ENCODE results near the gene PTPRK. TPM values are rescaled to one million over a fixed set of nuclear protein-coding genes. Genes with fewer than 3 reads are reported as not detected.

Gene PTPRK
- total and polyA plus RNA-seq, 2 donors (not counting 1 experiment from before 2014, with no cell fraction given): 16.2 to 18.7 TPM

GRCh38 chr6:128414943-128415342, 105.5 kb downstream of the PTPRK start:
- Mint-ChIP-seq H3K4me1 (no peaks in the 10 kb centered on the region), H3K27ac (no peak overlapping the region), H3K4me3 (no peak overlapping the region), H3K9me3 (ENCODE audit: insufficient read depth) (no peaks in the 10 kb centered on the region), H3K27me3 (no peaks in the 10 kb centered on the region)
- POLR2A ChIA-PET: no interaction called here
- Histone ChIP-seq H3K9me3 (ENCODE audit: control extremely low read depth in 1 of 3, control insufficient read depth in 2 of 3, insufficient read depth in 1 of 3, low read length in 2 of 3) (peaks cover 0 to 4% (median 0%) of the 10 kb centered on the region in 3 donors), H3K4me2 (replicated peaks; ENCODE audit: low read depth, low read length, poor library complexity, severe bottlenecking) (no peak overlapping the region), H2AFZ (ENCODE audit: insufficient read depth, low read depth, low read length, poor library complexity, severe bottlenecking) (no peak overlapping the region), H3K27ac (ENCODE audit: low read length in 2 of 2) (no peak overlapping the region), H3K4me1 (ENCODE audit: control insufficient read depth in 2 of 2, insufficient read depth in 2 of 2, low read length in 2 of 2) (no peaks in the 10 kb centered on the region), H3K9ac (ENCODE audit: low read length) (no peak overlapping the region), H3K79me2 (ENCODE audit: control insufficient read depth, insufficient read depth, low read length) (no peaks in the 10 kb centered on the region), H3K27me3 (replicated peaks in 1 of 4; ENCODE audit: control extremely low read depth in 1 of 4, control insufficient read depth in 3 of 4, insufficient read depth in 4 of 4, low read length in 3 of 4) (no peaks in the 10 kb centered on the region), H3K36me3 (replicated peaks in 1 of 2; ENCODE audit: control extremely low read depth in 1 of 2, control insufficient read depth in 1 of 2, extremely low read depth in 1 of 2, insufficient read depth in 2 of 2, low read length in 1 of 2) (no peaks in the 10 kb centered on the region), H4K20me1 (ENCODE audit: control insufficient read depth, insufficient read depth, low read length, poor library complexity, severe bottlenecking) (no peaks in the 10 kb centered on the region), H3K4me3 (ENCODE audit: control extremely low read depth in 1 of 5, extremely low read depth in 1 of 5, insufficient read depth in 1 of 5, low read depth in 2 of 5, low read length in 4 of 5) (no peak overlapping the region)
- 92% methylated on average over 4 of the region's 6 CpGs for WGBS (ENCODE audit: insufficient coverage)
- CTCF ChIA-PET: no interaction called here
- no peak for DNase-seq
- TF ChIP-seq EZH2 (IDR thresholded peaks at IDR 0.05; ENCODE audit: borderline replicate concordance, insufficient read depth, low read depth, low read length, poor library complexity, severe bottlenecking): no peak
- TF ChIP-seq, protein P1, sequence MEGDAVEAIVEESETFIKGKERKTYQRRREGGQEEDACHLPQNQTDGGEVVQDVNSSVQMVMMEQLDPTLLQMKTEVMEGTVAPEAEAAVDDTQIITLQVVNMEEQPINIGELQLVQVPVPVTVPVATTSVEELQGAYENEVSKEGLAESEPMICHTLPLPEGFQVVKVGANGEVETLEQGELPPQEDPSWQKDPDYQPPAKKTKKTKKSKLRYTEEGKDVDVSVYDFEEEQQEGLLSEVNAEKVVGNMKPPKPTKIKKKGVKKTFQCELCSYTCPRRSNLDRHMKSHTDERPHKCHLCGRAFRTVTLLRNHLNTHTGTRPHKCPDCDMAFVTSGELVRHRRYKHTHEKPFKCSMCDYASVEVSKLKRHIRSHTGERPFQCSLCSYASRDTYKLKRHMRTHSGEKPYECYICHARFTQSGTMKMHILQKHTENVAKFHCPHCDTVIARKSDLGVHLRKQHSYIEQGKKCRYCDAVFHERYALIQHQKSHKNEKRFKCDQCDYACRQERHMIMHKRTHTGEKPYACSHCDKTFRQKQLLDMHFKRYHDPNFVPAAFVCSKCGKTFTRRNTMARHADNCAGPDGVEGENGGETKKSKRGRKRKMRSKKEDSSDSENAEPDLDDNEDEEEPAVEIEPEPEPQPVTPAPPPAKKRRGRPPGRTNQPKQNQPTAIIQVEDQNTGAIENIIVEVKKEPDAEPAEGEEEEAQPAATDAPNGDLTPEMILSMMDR (IDR thresholded peaks at IDR 0.05): no peak
- ATAC-seq (ENCODE audit: low read depth): no peak
- intact Hi-C loops (cut with micrococcal nuclease): no loop called here

DNA sequence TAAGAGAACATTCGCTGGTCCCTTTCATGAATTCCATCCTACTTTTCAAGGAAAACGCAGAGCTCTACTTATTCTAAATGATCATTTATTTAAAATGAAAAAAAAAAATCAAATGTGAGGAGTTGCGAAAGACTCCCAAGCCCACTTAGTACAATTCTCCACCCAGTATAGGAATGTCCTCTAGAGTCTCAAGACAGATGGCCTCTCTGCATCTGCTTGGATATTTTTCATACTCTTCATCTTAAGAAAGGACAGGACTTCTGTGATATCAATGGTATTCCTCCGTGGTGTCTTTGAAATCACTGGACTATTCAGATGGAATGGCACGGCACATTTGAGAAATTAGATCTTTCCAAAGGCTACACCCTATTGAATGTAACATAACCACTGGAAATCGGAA, 107.1 kb downstream of the PTPRK start:
- H3K4me1 Mint-ChIP-seq: no peaks in the 10 kb centered on the region
- no peak overlapping the region for H3K9ac ChIP-seq (ENCODE audit: low read length)
- H3K4me3 Mint-ChIP-seq: no peak overlapping the region
- TF ChIP-seq, protein P1 (IDR thresholded peaks at IDR 0.05): no peak
- no peak for TF ChIP-seq EZH2 (IDR thresholded peaks at IDR 0.05; ENCODE audit: borderline replicate concordance, insufficient read depth, low read depth, low read length, poor library complexity, severe bottlenecking)
- peaks cover 0 to 3% (median 0%) of the 10 kb centered on the region in 3 donors for H3K9me3 ChIP-seq (ENCODE audit: control extremely low read depth in 1 of 3, control insufficient read depth in 2 of 3, insufficient read depth in 1 of 3, low read length in 2 of 3)
- no peaks in the 10 kb centered on the region for H3K27me3 ChIP-seq (replicated peaks in 1 of 4; ENCODE audit: control extremely low read depth in 1 of 4, control insufficient read depth in 3 of 4, insufficient read depth in 4 of 4, low read length in 3 of 4)
- CTCF ChIA-PET: no interaction called here
- H3K79me2 ChIP-seq (ENCODE audit: control insufficient read depth, insufficient read depth, low read length): no peaks in the 10 kb centered on the region
- no peaks in the 10 kb centered on the region for H3K27me3 Mint-ChIP-seq
- H3K27ac Mint-ChIP-seq: no peak overlapping the region
- H3K9me3 Mint-ChIP-seq (ENCODE audit: insufficient read depth): no peaks in the 10 kb centered on the region
- no peak overlapping the region for H3K4me3 ChIP-seq (ENCODE audit: control extremely low read depth in 1 of 5, extremely low read depth in 1 of 5, insufficient read depth in 1 of 5, low read depth in 2 of 5, low read length in 4 of 5)
- H3K4me2 ChIP-seq (replicated peaks; ENCODE audit: low read depth, low read length, poor library complexity, severe bottlenecking): no peak overlapping the region
- H3K27ac ChIP-seq (ENCODE audit: low read length in 2 of 2): no peak overlapping the region
- no peaks in the 10 kb centered on the region for H3K36me3 ChIP-seq (replicated peaks in 1 of 2; ENCODE audit: control extremely low read depth in 1 of 2, control insufficient read depth in 1 of 2, extremely low read depth in 1 of 2, insufficient read depth in 2 of 2, low read length in 1 of 2)
- no peaks in the 10 kb centered on the region for H4K20me1 ChIP-seq (ENCODE audit: control insufficient read depth, insufficient read depth, low read length, poor library complexity, severe bottlenecking)
- intact Hi-C loops (cut with micrococcal nuclease): no loop called here
- ATAC-seq (ENCODE audit: low read depth) (no peak), DNase-seq (no peak)
- 93% methylated on average over 2 of the region's 6 CpGs for WGBS (ENCODE audit: insufficient coverage)
- H2AFZ ChIP-seq (ENCODE audit: insufficient read depth, low read depth, low read length, poor library complexity, severe bottlenecking): no peak overlapping the region
- H3K4me1 ChIP-seq (ENCODE audit: control insufficient read depth in 2 of 2, insufficient read depth in 2 of 2, low read length in 2 of 2): no peaks in the 10 kb centered on the region
- POLR2A ChIA-PET: no interaction called here
